ENCODE results near the gene FOXO3.

- TF ChIP-seq EP300 (IDR thresholded peaks at IDR 0.05; ENCODE audit: low read depth) (no peak), POLR2AphosphoS5 (IDR thresholded peaks at IDR 0.05) (no peak)
- TF ChIP-seq, protein P1, sequence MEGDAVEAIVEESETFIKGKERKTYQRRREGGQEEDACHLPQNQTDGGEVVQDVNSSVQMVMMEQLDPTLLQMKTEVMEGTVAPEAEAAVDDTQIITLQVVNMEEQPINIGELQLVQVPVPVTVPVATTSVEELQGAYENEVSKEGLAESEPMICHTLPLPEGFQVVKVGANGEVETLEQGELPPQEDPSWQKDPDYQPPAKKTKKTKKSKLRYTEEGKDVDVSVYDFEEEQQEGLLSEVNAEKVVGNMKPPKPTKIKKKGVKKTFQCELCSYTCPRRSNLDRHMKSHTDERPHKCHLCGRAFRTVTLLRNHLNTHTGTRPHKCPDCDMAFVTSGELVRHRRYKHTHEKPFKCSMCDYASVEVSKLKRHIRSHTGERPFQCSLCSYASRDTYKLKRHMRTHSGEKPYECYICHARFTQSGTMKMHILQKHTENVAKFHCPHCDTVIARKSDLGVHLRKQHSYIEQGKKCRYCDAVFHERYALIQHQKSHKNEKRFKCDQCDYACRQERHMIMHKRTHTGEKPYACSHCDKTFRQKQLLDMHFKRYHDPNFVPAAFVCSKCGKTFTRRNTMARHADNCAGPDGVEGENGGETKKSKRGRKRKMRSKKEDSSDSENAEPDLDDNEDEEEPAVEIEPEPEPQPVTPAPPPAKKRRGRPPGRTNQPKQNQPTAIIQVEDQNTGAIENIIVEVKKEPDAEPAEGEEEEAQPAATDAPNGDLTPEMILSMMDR (IDR thresholded peaks at IDR 0.05) = no peak
These were observed 90.1 kb downstream of the FOXO3 start for GRCh38 chr6:108650781-108651180.
